ENCODE data around the gene CISD3.

GRCh38 chr17:38739305-38739704 lies 9.2 kb downstream of the CISD3 start:
- TF ChIP-seq EZH2 (IDR thresholded peaks at IDR 0.05; ENCODE audit: insufficient read depth, poor library complexity, severe bottlenecking) (no peak), EZH2phosphoT487 (IDR thresholded peaks at IDR 0.05; ENCODE audit: insufficient read depth, low read depth) (no peak)

Data from GM23248 (cell line).